Raji (cell line): ENCODE measurements around the gene CT47C1.

Experiments used
- POLR2A ChIP-seq: IDR thresholded peaks from 2 replicates; pipeline ENCODE4 v1.6.1; 2011; ENCODE audit warnings: low read depth, low read length, control low read depth; ENCODE audit not compliant: insufficient read depth

The CT47C1 gene

DNA sequence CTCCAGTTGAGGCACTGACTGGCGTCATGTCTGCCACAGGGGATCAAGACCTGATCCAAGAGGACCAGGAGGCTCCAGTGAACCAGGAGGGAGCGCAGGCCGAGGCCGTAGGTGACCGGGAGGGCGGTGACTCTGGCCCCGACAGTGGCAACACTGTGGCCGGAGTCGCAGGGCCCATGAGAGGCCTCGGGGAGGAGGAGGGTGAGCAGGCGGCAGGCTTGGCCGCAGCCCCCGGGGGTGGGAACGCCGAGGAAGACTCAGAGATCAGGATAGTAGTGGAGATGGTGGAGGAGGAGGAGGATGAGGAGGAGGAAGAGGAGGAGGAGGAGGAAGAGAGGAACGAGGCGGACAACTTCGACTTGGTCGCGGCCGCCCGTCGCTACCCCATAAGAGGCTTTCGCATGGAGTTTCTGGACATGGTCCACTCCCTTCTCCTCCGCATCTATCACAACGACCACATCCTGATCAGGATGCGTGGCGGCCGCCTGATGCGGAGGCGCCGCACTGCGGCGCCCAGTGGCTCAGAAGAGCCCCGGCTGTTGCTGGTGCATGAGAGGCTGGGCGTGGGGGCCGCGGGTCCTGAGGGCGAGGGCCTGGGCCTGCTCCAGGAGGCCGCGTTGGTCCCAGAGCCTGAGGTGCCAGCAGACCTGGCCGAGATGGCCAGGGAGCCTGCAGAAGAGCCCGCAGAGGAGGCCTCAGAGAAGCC, 560 bp downstream of the CT47C1 start:
- no peak for TF ChIP-seq POLR2A

DNA sequence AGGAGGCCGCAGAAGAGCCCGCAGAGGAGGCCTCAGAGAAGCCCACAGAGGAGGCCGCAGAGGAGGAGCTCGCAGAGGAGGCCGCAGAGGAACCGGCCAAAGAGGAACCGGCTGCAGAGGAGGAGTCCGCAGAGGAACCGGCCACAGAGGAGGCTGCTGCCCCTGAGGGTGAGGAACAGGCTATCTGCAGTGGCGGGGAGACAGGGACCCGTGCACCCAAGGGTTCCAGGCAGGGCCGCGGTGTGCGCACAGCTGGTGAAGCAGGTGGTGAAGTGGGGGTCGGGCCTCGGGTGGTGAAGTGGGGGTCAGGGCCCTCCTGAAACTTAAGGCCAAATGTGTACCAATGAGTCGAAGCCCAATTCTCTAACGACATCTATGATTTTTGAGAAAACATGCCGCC, 1.1 kb downstream of the CT47C1 start:
- TF ChIP-seq POLR2A: no peak

DNA sequence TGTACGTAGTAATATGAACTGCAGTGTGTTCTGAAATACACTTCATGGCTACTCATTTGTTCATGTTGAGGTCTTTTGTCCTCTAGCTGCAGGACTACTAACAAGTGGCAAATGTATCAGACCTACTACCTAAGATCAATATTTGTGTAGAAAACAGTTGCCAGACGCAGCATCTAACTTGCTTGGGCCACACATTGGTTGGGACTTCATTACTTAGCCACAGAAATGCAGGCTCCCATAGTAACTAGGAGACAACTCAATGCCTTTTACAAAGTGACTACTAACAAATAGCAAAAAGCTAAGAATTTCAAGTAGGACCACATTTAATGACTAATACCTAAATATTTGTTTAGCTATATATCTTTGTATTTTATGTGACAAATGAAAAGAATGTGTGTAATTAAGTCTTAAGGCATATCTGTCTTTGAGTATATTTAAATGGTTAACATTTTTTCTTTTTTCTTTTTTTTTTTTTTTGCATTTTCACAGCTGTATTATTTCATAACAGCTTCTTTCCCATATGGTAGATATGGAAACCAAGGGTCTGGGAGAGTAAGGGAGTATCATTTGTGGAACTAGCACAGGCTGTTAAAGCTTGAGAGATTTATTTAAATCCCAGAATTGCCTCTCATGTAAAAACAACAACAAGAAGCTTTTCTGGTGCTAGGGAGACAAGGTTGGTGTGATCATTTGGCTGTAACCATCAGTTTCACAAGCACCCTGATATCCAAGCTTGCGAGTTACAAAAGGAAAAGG, 2.7 kb downstream of the CT47C1 start:
- no peak for TF ChIP-seq POLR2A

DNA sequence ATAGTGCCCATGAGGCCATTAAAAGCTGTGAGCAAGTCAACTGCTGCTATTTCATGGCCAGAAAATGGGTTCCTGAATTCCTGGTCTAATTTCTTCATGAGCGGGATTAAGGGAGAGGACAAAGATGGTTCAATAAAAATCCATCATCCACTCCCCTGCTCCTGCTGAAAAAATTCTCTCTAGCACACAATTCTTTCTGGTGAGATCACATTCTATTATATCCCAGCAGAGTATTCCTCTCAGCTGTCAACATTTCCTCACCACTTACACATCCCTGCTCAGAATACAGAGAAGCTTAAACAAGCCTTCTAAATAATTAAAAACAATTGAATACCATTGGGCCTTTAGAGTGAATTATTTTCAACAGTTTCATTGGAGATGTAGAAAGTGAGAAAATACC, 9.5 kb downstream of the CT47C1 start:
- no peak for TF ChIP-seq POLR2A

DNA sequence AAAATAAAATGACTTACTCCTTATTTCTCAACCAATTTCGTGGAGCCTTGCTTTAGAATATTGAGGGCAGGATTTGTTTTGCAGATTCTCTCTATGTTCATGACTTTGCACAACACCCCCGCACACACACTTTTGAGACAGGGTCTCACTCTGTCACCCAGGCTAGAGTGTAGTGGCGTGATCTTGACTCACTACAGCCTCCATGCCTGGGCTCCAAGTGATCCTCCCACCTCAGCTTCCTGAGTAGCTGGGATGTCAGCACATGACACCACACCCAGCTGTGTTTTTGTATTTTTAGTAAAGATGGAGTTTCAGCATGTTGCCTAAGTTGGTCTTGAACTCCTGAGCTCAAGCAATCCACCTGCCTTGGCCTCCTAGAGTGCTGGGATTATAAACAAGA, 12.0 kb downstream of the CT47C1 start:
- no peak for TF ChIP-seq POLR2A

DNA sequence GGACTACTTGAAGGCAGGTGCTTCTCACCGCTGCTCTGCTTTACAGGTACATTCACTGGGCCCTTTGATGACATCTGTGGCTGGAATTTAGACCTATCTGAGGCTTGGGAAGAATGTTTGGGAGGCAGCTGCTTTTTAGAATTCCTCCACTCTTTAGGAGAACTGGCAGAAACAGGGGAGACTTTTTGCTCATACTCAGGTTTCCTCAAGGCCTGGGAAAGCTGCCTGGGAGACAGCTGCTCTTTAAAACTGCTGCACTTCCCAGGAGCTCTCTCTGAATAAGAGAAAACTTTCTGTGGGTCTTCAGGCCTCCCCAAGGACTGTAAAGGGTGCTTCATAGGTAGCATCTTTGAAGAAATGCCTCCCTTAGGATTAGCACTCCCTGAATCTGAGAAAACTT, 14.3 kb downstream of the CT47C1 start:
- no peak for TF ChIP-seq POLR2A

DNA sequence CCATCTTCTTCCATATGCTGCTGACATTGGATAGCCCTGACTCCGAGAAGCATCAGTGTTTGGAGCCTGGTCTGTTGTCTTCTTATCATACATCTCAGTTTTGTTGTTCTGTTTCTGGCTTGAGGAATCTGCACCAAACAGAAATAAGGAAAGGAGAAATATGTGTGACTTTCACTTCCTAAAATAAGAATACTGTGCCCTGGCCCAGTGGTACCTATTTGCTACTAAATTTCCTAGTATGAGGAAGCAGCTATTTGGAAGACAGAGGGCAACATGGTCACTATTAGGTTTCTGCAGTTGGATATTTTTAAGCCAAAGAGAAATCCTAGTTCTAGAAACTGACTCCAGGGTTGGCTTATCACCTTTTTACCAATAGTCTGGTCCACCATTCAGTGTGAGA, 16.8 kb downstream of the CT47C1 start:
- TF ChIP-seq POLR2A: no peak

DNA sequence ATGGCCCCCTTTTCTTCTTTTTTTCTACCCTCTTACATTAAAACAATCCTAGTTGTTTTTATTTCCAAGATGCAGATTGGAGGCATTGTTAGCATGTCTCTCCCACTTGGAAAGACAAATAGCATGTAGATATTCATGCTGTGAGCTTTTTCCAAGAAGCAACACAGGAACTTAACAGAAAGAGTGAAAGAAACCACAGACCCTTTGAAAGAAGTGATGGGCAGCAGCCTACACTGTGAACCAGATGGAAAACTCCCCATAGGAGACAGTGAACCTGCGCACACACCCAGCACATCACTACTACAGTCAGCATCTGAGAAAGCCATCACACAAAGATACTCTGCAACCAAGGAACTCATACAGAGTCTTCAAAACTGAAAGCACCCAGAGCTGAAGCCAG, 17.8 kb downstream of the CT47C1 start:
- TF ChIP-seq POLR2A: no peak

DNA sequence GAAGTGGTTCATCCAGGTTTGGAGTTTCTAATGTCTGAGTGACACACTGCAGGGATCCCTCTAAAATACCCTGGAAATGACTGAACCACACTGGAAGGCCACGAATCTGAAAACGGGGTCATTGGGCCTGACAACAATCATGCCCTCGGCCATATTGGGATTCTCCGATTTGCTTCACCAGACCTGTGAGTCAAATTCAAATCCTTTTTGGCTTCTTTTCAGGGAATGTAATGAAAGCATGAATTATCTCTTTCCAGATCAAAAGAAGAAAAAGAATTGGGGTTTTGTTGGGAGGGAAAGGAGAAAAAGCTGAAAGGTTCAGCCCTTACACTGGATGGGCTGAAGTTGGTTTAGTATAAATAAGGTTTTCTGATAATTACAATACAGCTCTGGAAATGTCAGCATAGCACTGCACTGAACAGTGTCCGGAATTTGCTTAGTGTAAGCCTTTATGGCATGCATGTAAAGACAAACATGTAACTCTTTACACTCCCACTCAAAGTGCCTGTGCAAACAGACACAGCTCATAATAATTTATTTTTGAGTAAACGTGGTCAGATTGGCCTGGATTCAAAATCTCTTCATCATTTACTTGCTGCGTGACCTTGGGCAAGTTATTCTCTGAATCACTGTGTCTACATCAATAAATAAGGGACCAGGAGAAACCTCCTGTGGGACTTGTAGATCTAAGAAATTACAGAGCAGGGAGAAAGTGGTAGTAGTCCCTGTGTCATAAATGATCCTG, 21.4 kb downstream of the CT47C1 start:
- no peak for TF ChIP-seq POLR2A

DNA sequence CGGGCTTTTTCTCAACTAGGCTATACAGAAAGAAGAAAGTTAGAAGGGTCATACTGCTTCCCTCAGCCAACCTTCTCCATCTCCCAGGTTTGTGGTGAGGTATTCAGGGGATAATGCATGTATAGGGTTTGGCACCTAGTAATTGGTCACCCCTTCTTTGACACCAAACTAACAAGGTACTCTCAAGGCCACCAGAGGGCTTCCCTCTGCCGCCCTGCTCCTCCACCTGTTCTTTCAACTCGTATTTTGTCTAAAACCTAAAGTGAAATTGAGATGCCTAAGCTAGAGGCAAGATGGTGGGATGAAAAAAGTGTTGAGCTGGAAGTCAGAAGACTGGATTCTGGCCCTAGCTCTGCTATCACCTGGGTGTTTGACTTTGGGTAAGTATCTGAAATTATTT, 22.0 kb downstream of the CT47C1 start:
- no peak for TF ChIP-seq POLR2A

DNA sequence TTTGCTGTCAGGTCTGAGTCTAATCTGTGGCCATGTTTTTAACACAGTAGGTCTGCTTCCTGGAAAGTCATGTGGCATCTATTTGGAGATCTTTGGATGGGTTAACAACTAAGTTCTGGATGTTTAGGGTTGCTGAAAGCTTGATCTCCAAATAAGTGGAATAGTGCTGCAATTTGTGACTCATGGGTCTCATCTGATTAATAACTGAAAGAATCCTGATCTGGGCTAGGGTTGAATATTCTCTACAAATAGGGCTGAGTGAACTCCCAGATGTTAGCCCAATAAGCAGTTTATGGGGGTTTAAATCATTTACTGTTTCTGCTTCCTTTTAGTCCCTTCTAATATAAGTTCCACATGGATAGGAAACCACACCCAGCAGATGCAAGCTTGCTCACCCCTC, 23.1 kb downstream of the CT47C1 start:
- no peak for TF ChIP-seq POLR2A

DNA sequence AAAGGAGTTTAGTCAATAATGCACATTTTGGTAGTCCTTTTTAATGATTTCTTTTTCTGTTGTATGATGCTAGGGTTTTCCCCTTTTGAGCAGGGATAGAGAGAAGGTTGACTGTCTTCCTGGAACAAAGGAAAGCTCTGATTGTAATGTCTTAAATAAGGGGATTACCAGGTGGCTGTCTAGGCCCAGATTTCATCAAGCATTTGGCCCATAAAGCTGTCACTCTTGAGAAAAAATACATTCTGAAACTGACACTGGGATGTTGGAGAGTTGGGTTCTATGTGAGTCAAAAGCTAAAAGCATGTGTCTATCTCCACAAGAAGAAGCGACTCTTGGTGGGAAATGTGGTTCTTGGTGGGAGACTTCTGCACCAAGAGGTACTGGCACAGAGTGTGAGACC, 28.4 kb downstream of the CT47C1 start:
- TF ChIP-seq POLR2A: no peak

DNA sequence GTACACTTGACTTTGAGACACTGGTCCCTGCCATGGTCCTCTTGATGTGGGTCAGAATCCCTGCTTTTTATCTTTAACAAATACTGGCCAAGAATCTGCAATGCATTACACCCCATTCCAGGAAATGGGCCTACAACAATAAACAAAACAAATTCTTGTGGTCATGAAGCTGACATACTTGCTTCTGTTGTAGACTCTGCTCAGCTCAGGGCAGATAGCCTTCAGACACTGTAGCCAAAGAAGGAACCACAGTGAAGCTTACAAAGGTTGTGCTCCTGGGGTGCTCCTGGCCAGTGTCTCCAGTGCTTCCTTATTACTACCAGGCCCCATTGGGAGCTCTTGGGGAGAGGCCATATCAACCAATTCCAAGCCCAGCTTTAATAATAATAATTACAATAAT, 33.0 kb downstream of the CT47C1 start:
- no peak for TF ChIP-seq POLR2A

DNA sequence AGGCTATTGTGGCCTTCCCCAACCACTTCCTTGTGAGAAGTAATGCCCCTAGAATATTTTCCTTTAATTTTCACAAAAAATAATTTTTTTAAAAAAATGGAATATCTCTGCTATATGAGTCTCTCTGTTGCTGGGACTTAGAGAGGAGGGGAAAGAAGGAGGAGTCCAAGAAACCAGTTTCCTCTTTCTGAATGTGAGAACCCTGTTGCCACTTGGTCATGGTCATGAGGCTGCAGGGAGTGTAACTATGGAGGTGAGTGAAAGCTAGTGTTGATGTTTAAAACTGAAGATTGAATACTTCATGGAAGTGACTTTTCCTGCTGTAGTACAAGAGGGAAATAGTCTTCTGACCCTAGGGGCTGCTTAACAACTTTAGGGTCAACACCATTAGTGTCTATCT, 34.4 kb downstream of the CT47C1 start:
- TF ChIP-seq POLR2A: no peak

DNA sequence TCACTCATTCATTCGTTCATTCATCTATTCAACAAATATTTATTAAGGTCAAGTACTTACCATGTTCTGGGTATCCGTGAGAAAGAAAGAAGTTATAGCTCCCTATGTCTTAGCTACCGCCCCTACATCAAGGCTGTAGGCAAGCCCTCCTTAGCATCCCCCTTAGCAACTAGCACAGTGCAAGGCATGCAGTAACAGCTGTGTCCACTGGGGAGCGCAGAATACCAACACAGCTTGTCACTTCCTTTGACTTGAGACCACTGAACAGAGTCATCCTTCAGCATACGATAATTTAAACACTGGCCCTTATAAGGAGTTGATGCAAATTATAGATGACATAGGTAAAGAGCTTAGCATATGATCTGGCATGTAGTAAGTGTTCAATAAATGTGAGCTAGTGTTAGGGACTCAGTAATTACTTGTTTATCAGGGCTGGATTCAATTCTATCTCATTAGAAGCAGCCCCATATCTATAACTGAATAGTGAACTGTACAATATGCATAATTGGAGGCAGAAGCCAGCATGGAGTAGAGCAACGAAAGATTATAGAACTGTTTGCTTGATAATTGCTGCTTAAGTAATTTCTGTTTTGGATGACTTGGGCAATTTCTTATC, 46.1 kb downstream of the CT47C1 start:
- TF ChIP-seq POLR2A: no peak

DNA sequence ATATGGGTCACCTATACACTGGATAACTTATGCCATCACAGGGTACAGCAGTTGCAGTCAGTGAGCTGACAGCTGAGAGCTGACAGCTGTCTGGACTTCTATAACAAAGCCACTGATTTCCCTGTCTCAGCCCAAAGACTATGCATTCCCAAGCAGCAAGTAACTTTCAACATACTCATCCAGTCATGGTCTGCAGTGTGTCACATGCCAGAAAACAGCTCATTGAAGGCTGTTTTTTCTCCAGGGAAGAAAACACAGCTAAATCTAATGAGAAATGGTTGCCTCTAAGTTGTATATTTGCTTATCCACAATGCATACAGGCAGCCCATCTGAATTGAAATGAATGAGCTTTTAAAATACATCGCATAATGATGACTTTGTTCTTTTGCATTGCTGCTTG, 48.5 kb downstream of the CT47C1 start:
- no peak for TF ChIP-seq POLR2A
